ENCODE results near the gene GALNT13. TPM values are rescaled to one million over a fixed set of nuclear protein-coding genes. Genes with fewer than 3 reads are reported as not detected.

GALNT13 gene
- total and polyA plus RNA-seq, 2 of the 13 experiments (the other 11 are each of a cell fraction or from before 2014, with no cell fraction given): 1.3 to 5.0 TPM

DNA sequence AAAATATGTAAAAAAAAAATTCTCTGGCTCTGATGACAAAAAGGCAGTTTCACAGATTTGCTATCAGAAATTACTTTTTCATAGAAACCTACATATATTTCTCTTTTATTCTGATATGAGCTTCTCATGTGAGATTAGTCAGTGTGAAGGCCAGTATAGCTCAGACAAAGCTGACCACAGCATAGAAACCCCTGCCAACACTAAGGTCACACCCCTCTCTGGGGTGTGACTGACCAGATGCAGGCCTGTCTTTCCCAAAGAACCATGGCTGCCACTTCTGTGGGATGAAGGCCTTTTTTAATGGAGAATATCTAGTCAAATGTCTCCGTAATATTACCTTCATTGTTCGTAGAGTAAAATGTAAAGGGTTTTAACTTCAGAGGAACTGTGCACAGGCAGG is 496.4 kb downstream of the GALNT13 start (continued):
- no peak for TF ChIP-seq ZXDC (CRISPR knock-in tag; IDR thresholded peaks at IDR 0.05)

- BruUV-seq (replicated peaks): no TSS peak
- no peaks in the 10 kb centered on the region for H3K4me1 ChIP-seq (ENCODE audit: insufficient read depth, low read length)
- no peak overlapping the region for H3K4me2 ChIP-seq (ENCODE audit: low read depth, low read length)
- H2AFZ ChIP-seq (ENCODE audit: low read length): no peak overlapping the region
- CTCF ChIA-PET (ENCODE audit: low intra/inter-chr PET ratio, low total read pairs): no interaction called here
- intact Hi-C loops (cut with micrococcal nuclease; ENCODE audit: unreplicated experiment): no loop called here
- POLR2A ChIA-PET: no interaction called here
- H3K27me3 ChIP-seq (ENCODE audit: control insufficient read depth in 1 of 2, insufficient read depth in 2 of 2, low read length in 2 of 2): 0 out of 5 replicates have a peak, but pooled peaks cover 0 to 3% of the 10 kb centered on the region in 2 experiments
- no peaks in the 10 kb centered on the region for H3K79me2 ChIP-seq (ENCODE audit: insufficient read depth, low read length)
- no peak overlapping the region for H3K27ac ChIP-seq (ENCODE audit: extremely low read length, insufficient read depth, low read length)
- DNase-seq (ENCODE audit: low spot score) (no peak), FAIRE-seq (no peak), ATAC-seq (no peak)
- H4K20me1 ChIP-seq (ENCODE audit: insufficient read depth, low read length): no peaks in the 10 kb centered on the region
- in situ Hi-C loops (cut with HindIII; ENCODE audit: extremely low pct_ligation_motif_present, low pct_unique_long_range_greater_than_20kb): no loop called here
- no peak overlapping the region for H3K4me3 ChIP-seq (replicated peaks in 1 of 3; ENCODE audit: insufficient read depth in 1 of 3, low read depth in 2 of 3, low read length in 3 of 3)
- no peaks in the 10 kb centered on the region for H3K9me3 ChIP-seq (ENCODE audit: low read length)
- no peaks in the 10 kb centered on the region for H3K36me3 ChIP-seq (replicated peaks in 1 of 2; ENCODE audit: control insufficient read depth in 1 of 2, insufficient read depth in 2 of 2, low read length in 2 of 2)
- H3K9ac ChIP-seq (ENCODE audit: insufficient read depth, low read depth, low read length): no peak overlapping the region
- TF ChIP-seq ZBTB43 (CRISPR knock-in tag; conservative IDR thresholded peaks at IDR 0.05): no peak
- TF ChIP-seq, protein P1, sequence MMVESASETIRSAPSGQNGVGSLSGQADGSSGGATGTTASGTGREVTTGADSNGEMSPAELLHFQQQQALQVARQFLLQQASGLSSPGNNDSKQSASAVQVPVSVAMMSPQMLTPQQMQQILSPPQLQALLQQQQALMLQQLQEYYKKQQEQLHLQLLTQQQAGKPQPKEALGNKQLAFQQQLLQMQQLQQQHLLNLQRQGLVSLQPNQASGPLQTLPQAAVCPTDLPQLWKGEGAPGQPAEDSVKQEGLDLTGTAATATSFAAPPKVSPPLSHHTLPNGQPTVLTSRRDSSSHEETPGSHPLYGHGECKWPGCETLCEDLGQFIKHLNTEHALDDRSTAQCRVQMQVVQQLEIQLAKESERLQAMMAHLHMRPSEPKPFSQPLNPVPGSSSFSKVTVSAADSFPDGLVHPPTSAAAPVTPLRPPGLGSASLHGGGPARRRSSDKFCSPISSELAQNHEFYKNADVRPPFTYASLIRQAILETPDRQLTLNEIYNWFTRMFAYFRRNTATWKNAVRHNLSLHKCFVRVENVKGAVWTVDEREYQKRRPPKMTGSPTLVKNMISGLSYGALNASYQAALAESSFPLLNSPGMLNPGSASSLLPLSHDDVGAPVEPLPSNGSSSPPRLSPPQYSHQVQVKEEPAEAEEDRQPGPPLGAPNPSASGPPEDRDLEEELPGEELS (CRISPR knock-in tag; IDR thresholded peaks at IDR 0.05): no peak
- no peak for TF ChIP-seq ELF4 (CRISPR knock-in tag; IDR thresholded peaks at IDR 0.05; ENCODE audit: borderline replicate concordance)
- no peak for TF ChIP-seq DNMT3B (CRISPR knock-in tag; conservative IDR thresholded peaks at IDR 0.05)
- no peak for TF ChIP-seq THAP8 (CRISPR knock-in tag; IDR thresholded peaks at IDR 0.05; ENCODE audit: borderline replicate concordance)
- TF ChIP-seq ZHX2 (IDR thresholded peaks at IDR 0.05; ENCODE audit: low read depth): no peak
- no peak for TF ChIP-seq ZHX2 (CRISPR knock-in tag; IDR thresholded peaks at IDR 0.05; ENCODE audit: borderline replicate concordance)
- TF ChIP-seq IRF2 (CRISPR knock-in tag; IDR thresholded peaks at IDR 0.05): no peak
- no peak for TF ChIP-seq TGIF2 (CRISPR knock-in tag; IDR thresholded peaks at IDR 0.05)
- TF ChIP-seq FLYWCH1 (CRISPR knock-in tag; IDR thresholded peaks at IDR 0.05): no peak
These were observed 499.2 kb downstream of the GALNT13 start for GRCh38 chr2:154370873-154371272.
